8988T (cell line): ENCODE data around the gene MRPL38.
A peak's percentile ranks its signal among the peaks of the same experiment; 100 is the strongest.
"Not testable (repeated sequence)": the region's sequence is repeated elsewhere in the genome, so short reads cannot be mapped to it uniquely, and the experiment has no call there.

Experiments
- DNase-seq: peaks from one replicate; pipeline ENCODE4 v3.0.0; 2011

The MRPL38 gene

GRCh38 chr17:75875182-75875939, 29.3 kb downstream of the MRPL38 start:
- DNase-seq: no peak

GRCh38 chr17:75874323-75875181, 30.1 kb downstream of the MRPL38 start:
- DNase-seq: no peak

- DNase-seq: no peak
These were observed 30.9 kb downstream of the MRPL38 start for GRCh38 chr17:75873587-75874322.

GRCh38 chr17:75872434-75873351, 32.0 kb downstream of the MRPL38 start:
- DNase-seq: no peak

GRCh38 chr17:75870228-75870627, 34.5 kb downstream of the MRPL38 start:
- DNase-seq: not testable (repeated sequence)

- no peak for DNase-seq
These were observed 35.2 kb downstream of the MRPL38 start for GRCh38 chr17:75869282-75870141.

GRCh38 chr17:75868730-75869281, 35.9 kb downstream of the MRPL38 start:
- not testable (repeated sequence) for DNase-seq

- DNase-seq: not testable (repeated sequence)
These were observed 39.1 kb downstream of the MRPL38 start for GRCh38 chr17:75865404-75866188.

GRCh38 chr17:75864887-75865286, 39.8 kb downstream of the MRPL38 start:
- DNase-seq: not testable (repeated sequence)

GRCh38 chr17:75864448-75864871, 40.2 kb downstream of the MRPL38 start:
- DNase-seq: no peak

GRCh38 chr17:75861927-75862317, 42.8 kb downstream of the MRPL38 start:
- DNase-seq: no peak

GRCh38 chr17:75859358-75859757, 45.3 kb downstream of the MRPL38 start:
- DNase-seq: not testable (repeated sequence)

GRCh38 chr17:75856062-75856756, 48.5 kb downstream of the MRPL38 start:
- no peak for DNase-seq

GRCh38 chr17:75855310-75856061, 49.2 kb downstream of the MRPL38 start, which contains the start of gene WBP2:
TSS of gene WBP2 (minus strand) at chr17:75855335. CDS start at chr17:75855297, 38 bp downstream.
- DNase-seq: peak; percentile 77

- no peak for DNase-seq
These were observed 49.8 kb downstream of the MRPL38 start for GRCh38 chr17:75854881-75855309.

- DNase-seq: no peak
These were observed 50.5 kb downstream of the MRPL38 start for GRCh38 chr17:75854101-75854748.

GRCh38 chr17:75853433-75853832, 51.3 kb downstream of the MRPL38 start:
- DNase-seq: no peak

GRCh38 chr17:75851693-75851991, 53.0 kb downstream of the MRPL38 start:
- DNase-seq: not testable (repeated sequence)
